ENCODE data around the gene TMEM114. TPM values are rescaled to one million over a fixed set of nuclear protein-coding genes. Genes with fewer than 3 reads are reported as not detected.

TMEM114 gene
- total RNA-seq, 1 experiment from 2014 or later: not detected

GRCh38 chr16:8590811-8591210, 500 bp upstream of the TMEM114 start:
- in situ Hi-C loops (cut with HindIII; ENCODE audit: low pct_unique_long_range_greater_than_20kb, low sequenced_read_pairs): no loop called here
- POLR2A ChIA-PET: no interaction called here
- H3K27ac ChIP-seq (ENCODE audit: low read length): no peak overlapping the region
- H3K4me3 ChIP-seq (ENCODE audit: low read depth in 2 of 2, low read length in 2 of 2): no peak overlapping the region
- CTCF ChIA-PET: no interaction called here
- no peaks in the 10 kb centered on the region for H3K9me3 ChIP-seq (ENCODE audit: control insufficient read depth, insufficient read depth, low read depth, low read length)
- H3K4me1 ChIP-seq (ENCODE audit: control insufficient read depth, insufficient read depth, low read length): no peaks in the 10 kb centered on the region
- H3K27me3 ChIP-seq (ENCODE audit: control insufficient read depth, insufficient read depth, low read length): peaks cover 15% of the 10 kb centered on the region
- no peaks in the 10 kb centered on the region for H3K36me3 ChIP-seq (ENCODE audit: control insufficient read depth, insufficient read depth, low read length)
- intact Hi-C loops (cut with micrococcal nuclease; ENCODE audit: unreplicated experiment): no loop called here
- no peak for ATAC-seq
- no peak for DNase-seq (ENCODE audit: low read depth, low spot score)
- no TSS peak for BruUV-seq (replicated peaks)
- TF ChIP-seq POLR2AphosphoS5 (IDR thresholded peaks at IDR 0.05; ENCODE audit: low read depth, low read length) (no peak), SIN3A (IDR thresholded peaks at IDR 0.05; ENCODE audit: borderline replicate concordance, insufficient read depth, low read depth, low read length) (no peak), TCF7L2 (IDR thresholded peaks at IDR 0.05; ENCODE audit: low read depth, low read length) (no peak)

DNA sequence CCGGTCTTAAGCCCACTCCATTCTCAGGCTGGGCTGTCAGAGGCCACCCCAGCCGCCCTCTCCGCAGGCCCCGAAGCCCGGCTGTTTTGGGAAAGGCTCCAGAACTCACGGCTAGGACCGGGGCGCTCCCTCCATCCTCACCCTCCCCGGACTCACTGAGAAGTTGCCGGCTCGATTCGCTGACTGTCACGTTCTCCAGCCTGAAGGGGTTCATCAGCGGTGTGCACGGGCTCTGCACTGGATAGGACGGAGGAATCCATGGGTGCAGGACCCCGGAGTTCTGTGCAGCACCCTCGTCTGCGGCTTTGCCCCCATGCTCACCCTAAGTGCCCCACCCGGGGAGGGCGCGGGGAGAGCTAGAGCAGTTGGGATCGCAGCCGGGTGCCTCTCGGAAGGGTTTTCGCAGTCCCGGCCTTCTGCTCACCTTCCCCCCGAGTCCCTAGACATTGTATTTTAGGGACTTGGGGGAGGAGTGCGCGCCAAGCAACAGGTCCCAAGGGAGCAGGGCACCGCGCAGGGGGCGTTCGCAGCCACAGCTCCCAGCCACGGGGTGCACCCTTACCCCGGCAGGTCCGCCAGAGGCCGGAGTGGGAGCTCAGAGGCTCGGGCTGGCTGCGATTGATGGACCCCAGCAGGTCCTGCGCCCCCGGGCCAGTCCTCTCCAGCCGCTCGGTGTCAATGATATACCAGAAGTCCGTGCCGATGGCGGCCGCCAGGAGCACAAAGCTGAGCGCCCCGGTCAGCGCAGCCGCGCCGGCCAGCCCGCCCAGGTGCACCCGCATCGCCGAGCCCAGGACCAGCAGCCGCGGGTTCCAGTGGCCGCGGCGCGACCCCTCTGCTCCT, 1.0 kb downstream of the TMEM114 start:
- TF ChIP-seq, protein P1, sequence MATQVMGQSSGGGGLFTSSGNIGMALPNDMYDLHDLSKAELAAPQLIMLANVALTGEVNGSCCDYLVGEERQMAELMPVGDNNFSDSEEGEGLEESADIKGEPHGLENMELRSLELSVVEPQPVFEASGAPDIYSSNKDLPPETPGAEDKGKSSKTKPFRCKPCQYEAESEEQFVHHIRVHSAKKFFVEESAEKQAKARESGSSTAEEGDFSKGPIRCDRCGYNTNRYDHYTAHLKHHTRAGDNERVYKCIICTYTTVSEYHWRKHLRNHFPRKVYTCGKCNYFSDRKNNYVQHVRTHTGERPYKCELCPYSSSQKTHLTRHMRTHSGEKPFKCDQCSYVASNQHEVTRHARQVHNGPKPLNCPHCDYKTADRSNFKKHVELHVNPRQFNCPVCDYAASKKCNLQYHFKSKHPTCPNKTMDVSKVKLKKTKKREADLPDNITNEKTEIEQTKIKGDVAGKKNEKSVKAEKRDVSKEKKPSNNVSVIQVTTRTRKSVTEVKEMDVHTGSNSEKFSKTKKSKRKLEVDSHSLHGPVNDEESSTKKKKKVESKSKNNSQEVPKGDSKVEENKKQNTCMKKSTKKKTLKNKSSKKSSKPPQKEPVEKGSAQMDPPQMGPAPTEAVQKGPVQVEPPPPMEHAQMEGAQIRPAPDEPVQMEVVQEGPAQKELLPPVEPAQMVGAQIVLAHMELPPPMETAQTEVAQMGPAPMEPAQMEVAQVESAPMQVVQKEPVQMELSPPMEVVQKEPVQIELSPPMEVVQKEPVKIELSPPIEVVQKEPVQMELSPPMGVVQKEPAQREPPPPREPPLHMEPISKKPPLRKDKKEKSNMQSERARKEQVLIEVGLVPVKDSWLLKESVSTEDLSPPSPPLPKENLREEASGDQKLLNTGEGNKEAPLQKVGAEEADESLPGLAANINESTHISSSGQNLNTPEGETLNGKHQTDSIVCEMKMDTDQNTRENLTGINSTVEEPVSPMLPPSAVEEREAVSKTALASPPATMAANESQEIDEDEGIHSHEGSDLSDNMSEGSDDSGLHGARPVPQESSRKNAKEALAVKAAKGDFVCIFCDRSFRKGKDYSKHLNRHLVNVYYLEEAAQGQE (IDR thresholded peaks at IDR 0.05; ENCODE audit: insufficient read depth in 1 of 2, low read depth in 2 of 2, low read length in 1 of 2): no peak
- TF ChIP-seq, protein P2, sequence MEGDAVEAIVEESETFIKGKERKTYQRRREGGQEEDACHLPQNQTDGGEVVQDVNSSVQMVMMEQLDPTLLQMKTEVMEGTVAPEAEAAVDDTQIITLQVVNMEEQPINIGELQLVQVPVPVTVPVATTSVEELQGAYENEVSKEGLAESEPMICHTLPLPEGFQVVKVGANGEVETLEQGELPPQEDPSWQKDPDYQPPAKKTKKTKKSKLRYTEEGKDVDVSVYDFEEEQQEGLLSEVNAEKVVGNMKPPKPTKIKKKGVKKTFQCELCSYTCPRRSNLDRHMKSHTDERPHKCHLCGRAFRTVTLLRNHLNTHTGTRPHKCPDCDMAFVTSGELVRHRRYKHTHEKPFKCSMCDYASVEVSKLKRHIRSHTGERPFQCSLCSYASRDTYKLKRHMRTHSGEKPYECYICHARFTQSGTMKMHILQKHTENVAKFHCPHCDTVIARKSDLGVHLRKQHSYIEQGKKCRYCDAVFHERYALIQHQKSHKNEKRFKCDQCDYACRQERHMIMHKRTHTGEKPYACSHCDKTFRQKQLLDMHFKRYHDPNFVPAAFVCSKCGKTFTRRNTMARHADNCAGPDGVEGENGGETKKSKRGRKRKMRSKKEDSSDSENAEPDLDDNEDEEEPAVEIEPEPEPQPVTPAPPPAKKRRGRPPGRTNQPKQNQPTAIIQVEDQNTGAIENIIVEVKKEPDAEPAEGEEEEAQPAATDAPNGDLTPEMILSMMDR (IDR thresholded peaks at IDR 0.05): no peak
- TF ChIP-seq POLR2AphosphoS5 (IDR thresholded peaks at IDR 0.05; ENCODE audit: low read depth, low read length): no peak
- no peak for TF ChIP-seq TCF7L2 (IDR thresholded peaks at IDR 0.05; ENCODE audit: low read depth, low read length)
- TF ChIP-seq SIN3A (IDR thresholded peaks at IDR 0.05; ENCODE audit: borderline replicate concordance, insufficient read depth, low read depth, low read length): no peak
- ATAC-seq (peak; percentile 78), DNase-seq (ENCODE audit: low read depth, low spot score) (no peak)
- no peak overlapping the region for H3K4me3 ChIP-seq (ENCODE audit: low read depth in 2 of 2, low read length in 2 of 2)
- ChIA-PET POLR2A (no interaction called here), CTCF (no interaction called here)
- no peak overlapping the region for H3K27ac ChIP-seq (ENCODE audit: low read length)
- H3K4me1 ChIP-seq (ENCODE audit: control insufficient read depth, insufficient read depth, low read length): no peaks in the 10 kb centered on the region
- H3K9me3 ChIP-seq (ENCODE audit: control insufficient read depth, insufficient read depth, low read depth, low read length): no peaks in the 10 kb centered on the region
- intact Hi-C loops (cut with micrococcal nuclease; ENCODE audit: unreplicated experiment): no loop called here
- H3K27me3 ChIP-seq (ENCODE audit: control insufficient read depth, insufficient read depth, low read length): peaks cover 15% of the 10 kb centered on the region
- no TSS peak for BruUV-seq (replicated peaks)
- no peaks in the 10 kb centered on the region for H3K36me3 ChIP-seq (ENCODE audit: control insufficient read depth, insufficient read depth, low read length)
- in situ Hi-C loops (cut with HindIII; ENCODE audit: low pct_unique_long_range_greater_than_20kb, low sequenced_read_pairs): no loop called here

DNA sequence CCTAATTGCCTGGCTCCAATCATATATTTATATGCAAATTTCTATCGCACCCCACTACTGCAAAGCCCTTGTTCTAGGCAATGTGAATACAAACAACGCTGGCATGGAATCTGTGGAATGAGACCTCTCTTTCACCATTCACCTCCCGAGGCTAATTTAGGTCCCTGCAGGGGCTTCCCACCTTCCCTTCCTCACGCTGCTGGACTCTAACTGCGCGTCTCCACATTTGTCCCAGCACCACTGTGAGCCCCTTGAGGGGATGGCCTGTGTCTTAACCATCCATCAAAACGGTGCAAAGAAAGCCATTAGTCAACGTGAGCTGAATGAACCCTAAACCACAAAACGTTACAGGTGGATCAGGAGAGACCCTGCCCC, 1.6 kb downstream of the TMEM114 start:
- no peak overlapping the region for H3K4me3 ChIP-seq (ENCODE audit: low read depth in 2 of 2, low read length in 2 of 2)
- no peaks in the 10 kb centered on the region for H3K4me1 ChIP-seq (ENCODE audit: control insufficient read depth, insufficient read depth, low read length)
- no peak overlapping the region for H3K27ac ChIP-seq (ENCODE audit: low read length)
- intact Hi-C loops (cut with micrococcal nuclease; ENCODE audit: unreplicated experiment): no loop called here
- BruUV-seq (replicated peaks): no TSS peak
- no peaks in the 10 kb centered on the region for H3K9me3 ChIP-seq (ENCODE audit: control insufficient read depth, insufficient read depth, low read depth, low read length)
- ATAC-seq (no peak), DNase-seq (ENCODE audit: low read depth, low spot score) (no peak)
- ChIA-PET CTCF (no interaction called here), POLR2A (no interaction called here)
- no peak for TF ChIP-seq POLR2AphosphoS5 (IDR thresholded peaks at IDR 0.05; ENCODE audit: low read depth, low read length)
- no peak for TF ChIP-seq TCF7L2 (IDR thresholded peaks at IDR 0.05; ENCODE audit: low read depth, low read length)
- TF ChIP-seq, protein P2 (IDR thresholded peaks at IDR 0.05): no peak
- TF ChIP-seq, protein P1 (IDR thresholded peaks at IDR 0.05; ENCODE audit: insufficient read depth in 1 of 2, low read depth in 2 of 2, low read length in 1 of 2): no peak
- no peak for TF ChIP-seq SIN3A (IDR thresholded peaks at IDR 0.05; ENCODE audit: borderline replicate concordance, insufficient read depth, low read depth, low read length)
- in situ Hi-C loops (cut with HindIII; ENCODE audit: low pct_unique_long_range_greater_than_20kb, low sequenced_read_pairs): no loop called here
- no peaks in the 10 kb centered on the region for H3K36me3 ChIP-seq (ENCODE audit: control insufficient read depth, insufficient read depth, low read length)
- peaks cover 17% of the 10 kb centered on the region for H3K27me3 ChIP-seq (ENCODE audit: control insufficient read depth, insufficient read depth, low read length)
